Measurements from ENCODE around the gene CDSN. TPM values are rescaled to one million over a fixed set of nuclear protein-coding genes. Genes with fewer than 3 reads are reported as not detected.

The CDSN gene
- total and polyA plus RNA-seq, 2 of the 4 experiments (the other 2 are of a cell fraction) = not detected

GRCh38 chr6:31092769-31093505, 27.3 kb downstream of the CDSN start:
- Histone ChIP-seq H4K5ac (ENCODE audit: low read depth, low read length) (no peak overlapping the region), H2BK5ac (ENCODE audit: low read depth, low read length, poor library complexity, severe bottlenecking) (no peak overlapping the region), H4K91ac (ENCODE audit: insufficient read depth, low read depth, low read length) (no peak overlapping the region), H3K14ac (replicated peaks; ENCODE audit: low read depth, low read length) (no peak overlapping the region), H3K79me1 (ENCODE audit: low read depth in 1 of 2, low read length in 2 of 2) (no peaks in the 10 kb centered on the region), H3K4ac (ENCODE audit: low read depth, low read length) (no peak overlapping the region), H2AK9ac (replicated peaks; ENCODE audit: low read depth, low read length, poor library complexity) (no peak overlapping the region), H3K36me3 (ENCODE audit: control insufficient read depth, insufficient read depth, low read length) (no peaks in the 10 kb centered on the region), H2BK15ac (ENCODE audit: low read depth, low read length) (no peak overlapping the region), H3K23ac (ENCODE audit: low read depth, low read length) (no peak overlapping the region), H3K4me2 (ENCODE audit: low read depth, low read length) (no peak overlapping the region), H2BK120ac (ENCODE audit: low read depth, low read length) (no peak overlapping the region), H3K9me1 (ENCODE audit: insufficient read depth, low read length) (no peaks in the 10 kb centered on the region), H3K27me3 (ENCODE audit: control insufficient read depth, insufficient read depth, low read length) (peaks cover 4% of the 10 kb centered on the region), H2AK5ac (ENCODE audit: low read depth, low read length) (no peak overlapping the region), H3K18ac (ENCODE audit: low read depth, low read length) (no peak overlapping the region), H3K56ac (ENCODE audit: extremely low read depth, insufficient read depth, low read length) (no peak overlapping the region), H4K20me1 (ENCODE audit: insufficient read depth, low read length) (no peaks in the 10 kb centered on the region), H3K9ac (ENCODE audit: low read depth, low read length) (no peak overlapping the region), H2BK20ac (ENCODE audit: low read depth, low read length) (no peak overlapping the region), H3K4me1 (ENCODE audit: control insufficient read depth, insufficient read depth, low read length) (no peaks in the 10 kb centered on the region), H3K4me3 (ENCODE audit: insufficient read depth, low read depth, low read length) (no peak overlapping the region), H2AFZ (replicated peaks; ENCODE audit: low read length, poor library complexity) (no peak overlapping the region), H3K9me3 (ENCODE audit: control insufficient read depth, insufficient read depth, low read length) (no peaks in the 10 kb centered on the region), H3K27ac (ENCODE audit: insufficient read depth, low read length) (no peak overlapping the region), H4K8ac (ENCODE audit: low read depth in 2 of 2, low read length in 2 of 2) (no peak overlapping the region)
- 98% methylated on average over 6 of the region's 12 CpGs; no CpG with 5 or more reads in 1 of the 2 experiments for WGBS, 2 experiments (ENCODE audit: extremely low coverage in 2 of 2, insufficient read length in 1 of 2)
- CTCF ChIA-PET = no interaction called here
- POLR2A ChIA-PET (ENCODE audit: unreplicated experiment) = no interaction called here
- ATAC-seq (ENCODE audit: low read depth) = no peak
- intact Hi-C loops (cut with micrococcal nuclease) (no loop called here), in situ Hi-C loops (cut with MboI; ENCODE audit: low sequenced_read_pairs) (loop anchor here (25.0 kb wide), 1 partner anchor 606 kb away; the partner anchor contains the start of gene HLA-E), dilution Hi-C loops (cut with HindIII; ENCODE audit: low sequenced_read_pairs, unreplicated experiment) (no loop called here)
- TF ChIP-seq MAZ (IDR thresholded peaks at IDR 0.05; ENCODE audit: borderline replicate concordance, low read depth, low read length) (no peak), CHD1 (IDR thresholded peaks at IDR 0.05; ENCODE audit: low read depth, low read length) (no peak), MAFK (IDR thresholded peaks at IDR 0.05; ENCODE audit: low read depth, low read length) (no peak), USF2 (IDR thresholded peaks at IDR 0.05; ENCODE audit: low read depth, low read length) (no peak), RFX5 (IDR thresholded peaks at IDR 0.05; ENCODE audit: low read depth, low read length) (no peak), MXI1 (IDR thresholded peaks at IDR 0.05; ENCODE audit: borderline replicate concordance, low read depth, low read length) (no peak), CEBPB (IDR thresholded peaks at IDR 0.05; ENCODE audit: low read depth, low read length) (no peak), ELK1 (IDR thresholded peaks at IDR 0.05; ENCODE audit: borderline replicate concordance, low read depth, low read length) (no peak)
- no peak for DNase-seq
- no TSS peak for BruUV-seq (replicated peaks)
